GM23338 (cell line): ENCODE data around the gene CCDC80. TPM values are rescaled to one million over a fixed set of nuclear protein-coding genes. Genes with fewer than 3 reads are reported as not detected.

Experiments used
- ATAC-seq: fragments of 200-7000 bp; cut with Tn5 transposase; 3 replicates; pipeline ENCODE4 v1.9.1; 2020
- DNase-seq: peaks from one replicate; pipeline ENCODE4 v3.0.0-alpha.2; 2015; ENCODE audit warnings: low spot score
- H2AFZ ChIP-seq: fragments of 200-600 bp; sonication (generic); 2 replicates; pipeline ENCODE4 v1.8.0; 2016; ENCODE audit warnings: antibody characterized with exemption, mild to moderate bottlenecking, moderate library complexity
- H3F3A ChIP-seq: fragments of 200-600 bp; sonication (generic); replicated peaks from 2 replicates; pipeline ENCODE4 v1.8.0; 2017; ENCODE audit warnings: antibody characterized with exemption, mixed run types, low read depth
- H3K27ac ChIP-seq: fragments of 200-600 bp; sonication (generic); 2 replicates; pipeline ENCODE4 v1.6.1; 2016; ENCODE audit warnings: low read depth
- H3K27me3 ChIP-seq: fragments of 200-600 bp; sonication (generic); 2 replicates; pipeline ENCODE4 v1.8.0; 2016; ENCODE audit warnings: mild to moderate bottlenecking, mixed run types, moderate library complexity; ENCODE audit not compliant: insufficient read depth
- H3K36me3 ChIP-seq: fragments of 200-600 bp; sonication (generic); 2 replicates; pipeline ENCODE4 v1.8.0; 2016; ENCODE audit warnings: mild to moderate bottlenecking; ENCODE audit not compliant: insufficient read depth
- H3K4me1 ChIP-seq: fragments of 200-600 bp; sonication (generic); 2 replicates; pipeline ENCODE4 v1.8.0; 2016; ENCODE audit warnings: mild to moderate bottlenecking, moderate library complexity; ENCODE audit not compliant: insufficient read depth
- H3K4me2 ChIP-seq: fragments of 200-600 bp; sonication (generic); 2 replicates; pipeline ENCODE4 v1.7.1; 2017; ENCODE audit warnings: mixed run types
- H3K4me3 ChIP-seq: fragments of 200-600 bp; sonication (generic); 2 replicates; pipeline ENCODE4 v1.6.1; 2016; ENCODE audit warnings: mixed run types
- H3K79me2 ChIP-seq: fragments of 200-600 bp; sonication (generic); replicated peaks from 2 replicates; pipeline ENCODE4 v1.8.0; 2017; ENCODE audit warnings: mild to moderate bottlenecking; ENCODE audit not compliant: insufficient read depth
- H3K9me2 ChIP-seq: fragments of 200-600 bp; sonication (generic); 2 replicates; pipeline ENCODE4 v1.8.0; 2017; ENCODE audit not compliant: insufficient read depth
- H4K20me1 ChIP-seq: fragments of 200-600 bp; sonication (generic); replicated peaks from 2 replicates; pipeline ENCODE4 v1.8.0; 2017; ENCODE audit warnings: mild to moderate bottlenecking; ENCODE audit not compliant: insufficient read depth
- H3K27ac Mint-ChIP-seq: 2 replicates; pipeline ENCODE4 v1.8.0; 2020; ENCODE audit warnings: inconsistent platforms, mild to moderate bottlenecking, moderate library complexity, mixed read lengths
- H3K27me3 Mint-ChIP-seq: 3 replicates; pipeline ENCODE4 v1.8.0; 2022; ENCODE audit warnings: low read depth, mild to moderate bottlenecking, moderate library complexity, mixed read lengths, inconsistent platforms; ENCODE audit not compliant: insufficient read depth, poor library complexity
- H3K36me3 Mint-ChIP-seq: 3 replicates; pipeline ENCODE4 v1.8.0; 2021; ENCODE audit warnings: low read depth, mild to moderate bottlenecking, inconsistent platforms, moderate library complexity, mixed read lengths
- H3K4me1 Mint-ChIP-seq: 3 replicates; pipeline ENCODE4 v1.8.0; 2020; ENCODE audit warnings: mild to moderate bottlenecking, inconsistent platforms, mixed read lengths
- H3K4me3 Mint-ChIP-seq: 3 replicates; pipeline ENCODE4 v1.8.0; 2021; ENCODE audit warnings: moderate library complexity, mild to moderate bottlenecking, inconsistent platforms, mixed read lengths
- H3K9me3 Mint-ChIP-seq: 3 replicates; pipeline ENCODE4 v1.8.0; 2020; ENCODE audit warnings: moderate library complexity, mild to moderate bottlenecking, inconsistent platforms, mixed read lengths
- NANOG ChIP-seq: IDR thresholded peaks from 2 replicates; pipeline ENCODE4 v1.6.1; 2016; ENCODE audit warnings: antibody characterized with exemption, borderline replicate concordance
- POLR2AphosphoS5 ChIP-seq: IDR thresholded peaks from 2 replicates; pipeline ENCODE4 v1.6.1; 2016; ENCODE audit warnings: antibody characterized with exemption, low read depth
- ZNF114 ChIP-seq: fragments of 250-450 bp; sonication (Bioruptor Pico); IDR thresholded peaks from 2 replicates; pipeline ENCODE4 v1.5.0; 2020; ENCODE audit warnings: mild to moderate bottlenecking, moderate library complexity
- ZNF331 ChIP-seq: fragments of 250-450 bp; sonication (Bioruptor Pico); IDR thresholded peaks from 2 replicates; pipeline ENCODE4 v1.5.0; 2020; ENCODE audit warnings: low read depth, mild to moderate bottlenecking, moderate library complexity
- ZNF462 ChIP-seq: fragments of 250-450 bp; sonication (Bioruptor Pico); IDR thresholded peaks from 2 replicates; pipeline ENCODE4 v1.5.0; 2020; ENCODE audit warnings: mild to moderate bottlenecking, moderate library complexity
- polyA plus RNA-seq: library from polyadenylated mRNA; unstranded; fragments of >200 nt; fragmentation: Nextera tagmentation; extraction: Ambion mirVana; gene quantifications from 2 replicates; pipeline ENCODE4 v1.2.1, GENCODE V29; 2016
- total RNA-seq: library from RNA; depleted of rRNA; stranded (reverse); fragments of >200 nt; shearing (Covaris generic); gene quantifications from 2 replicates; pipeline ENCODE4 v1.2.3, GENCODE V29; 2014

Gene CCDC80
- total and polyA plus RNA-seq, 2 experiments from 2014 or later, result 5.4 to 6.7 TPM

- TF ChIP-seq ZNF462 (CRISPR knock-in tag) (no peak), NANOG (no peak)
Observed at GRCh38 chr3:112560307-112560706, 80.6 kb downstream of the CCDC80 start (continued).

GRCh38 chr3:112557976-112558375, 83.0 kb downstream of the CCDC80 start:
- peaks cover 78% of the 10 kb centered on the region for H3K79me2 ChIP-seq
- no peak overlapping the region for H3K27ac ChIP-seq
- Mint-ChIP-seq H3K4me1 (peaks cover 16% of the 10 kb centered on the region), H3K4me3 (no peak overlapping the region), H3K36me3 (peaks cover 27% of the 10 kb centered on the region), H3K27me3 (peaks cover 7% of the 10 kb centered on the region), H3K27ac (no peak overlapping the region), H3K9me3 (no peaks in the 10 kb centered on the region)
- H3K9me2 ChIP-seq, result no peaks in the 10 kb centered on the region
- ATAC-seq (no peak), DNase-seq (no peak)
- no peaks in the 10 kb centered on the region for H3F3A ChIP-seq
- 0 out of 2 replicates have a peak, but pooled peaks cover 5% of the 10 kb centered on the region for H3K36me3 ChIP-seq
- no peak overlapping the region for H2AFZ ChIP-seq
- H3K4me3 ChIP-seq, result no peak overlapping the region
- peaks cover 16% of the 10 kb centered on the region for H3K4me1 ChIP-seq
- H3K27me3 ChIP-seq, result no peaks in the 10 kb centered on the region
- no peak overlapping the region for H3K4me2 ChIP-seq
- no peak for TF ChIP-seq ZNF462 (CRISPR knock-in tag)
- TF ChIP-seq ZNF331 (CRISPR knock-in tag), result no peak
- no peak for TF ChIP-seq POLR2AphosphoS5
- TF ChIP-seq ZNF114 (CRISPR knock-in tag), result no peak
- no peaks in the 10 kb centered on the region; the same call in 1 of the 2 replicates for H4K20me1 ChIP-seq
